ENCODE measurements around the gene LDB2. TPM values are rescaled to one million over a fixed set of nuclear protein-coding genes. Genes with fewer than 3 reads are reported as not detected.

LDB2 gene
- total RNA-seq, 2 experiments from 2014 or later = 0.14 TPM; not detected in 1

DNA sequence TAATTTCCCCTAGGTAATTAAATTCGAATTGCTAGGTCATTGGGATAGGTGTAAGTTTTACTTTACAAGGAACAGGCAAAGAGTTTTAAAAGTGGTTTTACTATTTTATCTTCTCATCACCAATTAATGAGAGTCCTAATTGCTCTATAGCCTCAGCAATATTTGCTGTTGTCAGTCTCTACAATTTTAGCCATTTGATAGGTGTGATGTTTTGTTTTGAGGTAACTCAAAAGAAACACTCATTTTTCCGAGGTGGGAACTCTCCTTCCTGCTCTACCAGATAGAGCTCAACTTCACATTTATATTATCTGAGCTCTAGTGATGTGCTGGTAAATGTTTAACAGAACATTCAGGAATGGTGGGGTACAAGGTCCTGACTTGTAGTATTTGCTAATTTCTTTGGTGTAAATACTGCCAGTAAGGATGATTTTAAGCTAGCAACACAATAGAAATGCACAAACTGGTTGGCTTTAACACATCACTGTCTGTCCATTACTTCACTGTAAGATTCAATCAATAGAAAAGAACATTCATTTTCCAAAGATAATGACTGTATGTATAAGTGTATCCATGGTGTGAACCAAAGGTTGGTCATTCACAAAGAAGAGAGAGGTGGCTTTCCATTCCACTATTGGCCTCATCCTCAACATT, 62.7 kb downstream of the LDB2 start:
- no peak for ATAC-seq
- no peak overlapping the region for H3K27ac Mint-ChIP-seq
- intact Hi-C loops (cut with DNase I, micrococcal nuclease) = no loop called here
- H3K9me3 Mint-ChIP-seq (ENCODE audit: low read depth) = no peaks in the 10 kb centered on the region
- no peaks in the 10 kb centered on the region for H3K4me1 Mint-ChIP-seq
- H3K27me3 Mint-ChIP-seq = peaks cover 7% of the 10 kb centered on the region
- H3K4me3 Mint-ChIP-seq = no peak overlapping the region
- DNase-seq = no peak
- no peaks in the 10 kb centered on the region for H3K36me3 Mint-ChIP-seq (ENCODE audit: low read depth)
- ChIA-PET POLR2A (no interaction called here), CTCF (no interaction called here)

DNA sequence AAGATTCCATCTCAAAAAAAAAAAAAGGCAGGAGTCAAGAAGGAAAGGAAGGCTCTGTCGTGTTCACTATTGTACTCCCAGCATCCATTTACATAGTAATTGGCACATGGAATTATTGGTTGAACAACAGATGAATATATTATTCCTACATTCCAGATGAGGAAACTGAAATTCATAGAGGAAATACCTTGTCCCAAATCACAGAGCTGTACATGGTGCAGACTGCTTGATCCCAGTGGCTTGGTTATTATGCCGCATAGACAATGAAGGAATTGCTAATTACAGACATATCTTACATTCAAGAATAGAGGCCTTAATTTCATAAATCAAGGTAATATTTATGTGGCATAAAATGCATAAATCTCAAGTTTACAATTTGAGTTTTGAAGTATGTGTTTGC, 63.6 kb downstream of the LDB2 start:
- DNase-seq (no peak), ATAC-seq (no peak)
- H3K36me3 Mint-ChIP-seq (ENCODE audit: low read depth) = no peaks in the 10 kb centered on the region
- H3K27me3 Mint-ChIP-seq = peaks cover 7% of the 10 kb centered on the region
- H3K4me1 Mint-ChIP-seq = no peaks in the 10 kb centered on the region
- H3K27ac Mint-ChIP-seq = no peak overlapping the region
- no peak overlapping the region for H3K4me3 Mint-ChIP-seq
- ChIA-PET POLR2A (no interaction called here), CTCF (no interaction called here)
- H3K9me3 Mint-ChIP-seq (ENCODE audit: low read depth) = no peaks in the 10 kb centered on the region
- intact Hi-C loops (cut with DNase I, micrococcal nuclease) = no loop called here

- CTCF ChIA-PET = no interaction called here
- DNase-seq (no peak), ATAC-seq (no peak)
- no peak overlapping the region for H3K4me3 Mint-ChIP-seq
- intact Hi-C loops (cut with DNase I, micrococcal nuclease) = no loop called here
- POLR2A ChIA-PET = no interaction called here
- peaks cover 7% of the 10 kb centered on the region for H3K27me3 Mint-ChIP-seq
- no peaks in the 10 kb centered on the region for H3K4me1 Mint-ChIP-seq
- no peaks in the 10 kb centered on the region for H3K9me3 Mint-ChIP-seq (ENCODE audit: low read depth)
- no peaks in the 10 kb centered on the region for H3K36me3 Mint-ChIP-seq (ENCODE audit: low read depth)
- no peak overlapping the region for H3K27ac Mint-ChIP-seq
Measured at GRCh38 chr4:16833722-16834121, 64.7 kb downstream of the LDB2 start.

DNA sequence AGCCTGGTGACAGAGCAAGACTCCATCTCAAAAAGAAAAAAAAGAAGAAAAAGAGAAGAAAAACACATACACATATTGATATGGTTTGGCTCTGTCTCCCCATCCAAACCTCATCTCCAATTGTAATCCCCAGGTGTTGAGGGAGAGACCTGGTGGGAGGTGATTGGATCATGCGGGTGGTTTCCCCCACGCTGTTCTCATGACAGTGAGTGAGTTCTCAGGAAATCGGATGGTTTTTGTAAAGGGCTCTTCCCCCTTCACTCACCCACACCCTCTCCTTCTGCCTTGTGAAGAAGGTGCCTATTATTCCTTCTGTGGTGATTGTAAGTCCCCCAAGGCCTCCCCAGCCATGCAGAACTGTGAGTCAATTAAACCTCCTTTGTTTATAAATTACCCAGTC, 68.4 kb downstream of the LDB2 start:
- POLR2A ChIA-PET = no interaction called here
- no peaks in the 10 kb centered on the region for H3K9me3 Mint-ChIP-seq (ENCODE audit: low read depth)

DNA sequence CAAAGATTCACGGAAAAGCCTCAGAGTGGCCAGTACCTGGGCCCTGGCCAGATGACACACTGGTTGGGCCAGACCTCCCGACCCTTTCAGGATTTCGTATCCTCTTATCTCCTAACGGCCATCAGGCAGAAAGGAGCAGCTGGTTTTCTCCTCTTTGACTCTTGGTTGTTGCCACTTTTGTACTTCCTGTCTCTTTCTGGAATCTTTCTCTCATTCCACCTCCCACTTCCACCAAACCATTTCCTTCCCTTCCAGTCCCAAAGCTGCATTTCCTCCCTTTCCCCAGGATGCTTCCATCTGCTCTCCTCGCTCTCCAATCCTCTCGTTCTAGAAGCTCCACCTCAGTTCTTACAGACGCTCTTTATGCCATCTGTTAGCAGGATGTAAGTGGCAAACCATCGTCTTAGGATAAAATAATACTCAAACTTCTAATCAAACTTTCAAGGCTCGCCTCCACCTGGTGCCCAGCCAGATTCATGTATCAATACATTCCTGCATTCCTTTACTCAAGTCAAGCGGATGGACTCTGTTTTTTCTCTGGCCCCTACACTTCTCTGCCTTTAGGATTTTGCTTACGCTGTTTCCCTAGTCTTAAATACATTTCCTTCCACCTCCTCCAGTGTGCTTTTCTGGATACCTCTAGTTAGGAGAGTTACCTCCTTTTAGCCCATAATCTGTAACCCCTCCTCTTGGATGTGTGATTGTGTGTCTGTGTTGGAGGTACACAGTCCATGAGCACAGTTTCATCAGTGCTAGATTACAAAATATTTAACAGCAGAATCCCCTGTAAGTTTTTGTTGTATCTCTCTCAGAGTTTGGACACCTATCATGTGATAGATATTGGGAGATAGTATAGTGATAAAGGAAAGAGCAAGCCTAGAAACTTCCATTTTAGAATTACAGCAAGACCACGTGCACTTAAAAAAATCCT, 70.4 kb downstream of the LDB2 start:
- POLR2A ChIA-PET = interaction anchor here (0.5 kb wide), 1 partner anchor 14 kb away, joined by 6 read pairs; no protein-coding TSS in a partner anchor
- no peak for DNase-seq
- H3K4me3 Mint-ChIP-seq = no peak overlapping the region

More for the DNA sequence above, 68.4 kb downstream of the LDB2 start:
- ATAC-seq = no peak
- CTCF ChIA-PET = no interaction called here
- H3K4me3 Mint-ChIP-seq = no peak overlapping the region
- no peaks in the 10 kb centered on the region for H3K4me1 Mint-ChIP-seq
- peaks cover 9% of the 10 kb centered on the region for H3K27me3 Mint-ChIP-seq
- no peak for DNase-seq
- H3K27ac Mint-ChIP-seq = no peak overlapping the region
- intact Hi-C loops (cut with DNase I, micrococcal nuclease) = no loop called here
- no peaks in the 10 kb centered on the region for H3K36me3 Mint-ChIP-seq (ENCODE audit: low read depth)

GRCh38 chr4:16827045-16827444, 71.4 kb downstream of the LDB2 start:
- ATAC-seq (no peak), DNase-seq (no peak)
- Mint-ChIP-seq H3K36me3 (ENCODE audit: low read depth) (no peaks in the 10 kb centered on the region), H3K27me3 (peaks cover 9% of the 10 kb centered on the region), H3K9me3 (ENCODE audit: low read depth) (no peaks in the 10 kb centered on the region), H3K4me3 (no peak overlapping the region), H3K4me1 (no peaks in the 10 kb centered on the region), H3K27ac (no peak overlapping the region)
- intact Hi-C loops (cut with DNase I, micrococcal nuclease) = no loop called here
- POLR2A ChIA-PET = interaction anchor here (0.5 to 0.6 kb wide), 2 partner anchors 15 to 1182 kb away, joined by 6 to 7 read pairs; no protein-coding TSS in a partner anchor
- CTCF ChIA-PET = interaction anchor here (0.8 kb wide), 1 partner anchor 400 kb away, joined by 4 read pairs; no protein-coding TSS in a partner anchor

More for the DNA sequence above, 70.4 kb downstream of the LDB2 start:
- no peak for ATAC-seq
- Mint-ChIP-seq H3K4me1 (no peaks in the 10 kb centered on the region), H3K27ac (no peak overlapping the region), H3K36me3 (ENCODE audit: low read depth) (no peaks in the 10 kb centered on the region), H3K9me3 (ENCODE audit: low read depth) (no peaks in the 10 kb centered on the region), H3K27me3 (peaks cover 9% of the 10 kb centered on the region)
- intact Hi-C loops (cut with DNase I, micrococcal nuclease) = no loop called here
- CTCF ChIA-PET = interaction anchor here (0.8 kb wide), 1 partner anchor 401 kb away, joined by 4 read pairs; no protein-coding TSS in a partner anchor

DNA sequence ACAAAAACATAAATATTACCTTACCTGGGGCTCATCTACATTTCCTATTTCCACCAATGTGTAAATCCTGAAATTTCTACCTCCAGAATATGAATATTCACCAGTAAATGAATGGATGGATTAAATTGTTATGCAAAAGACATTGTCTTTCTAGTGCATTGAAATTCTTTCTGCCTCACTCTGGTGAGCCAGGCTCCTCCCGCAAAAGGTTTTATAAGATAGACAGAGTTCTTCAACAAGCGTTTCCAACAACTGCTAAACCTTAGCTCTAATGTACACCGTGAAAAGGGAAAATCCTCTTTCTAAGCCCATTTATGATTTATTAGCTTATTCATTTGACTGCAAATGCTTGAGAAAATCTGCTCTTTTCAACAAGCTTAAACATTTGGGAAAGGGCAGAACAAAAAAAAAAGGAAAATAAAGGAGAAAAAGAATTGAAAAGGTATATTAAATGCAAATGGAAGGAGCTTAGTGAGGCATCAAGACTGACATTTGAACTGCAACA, 72.0 kb downstream of the LDB2 start:
- Mint-ChIP-seq H3K27ac (no peak overlapping the region), H3K36me3 (ENCODE audit: low read depth) (no peaks in the 10 kb centered on the region), H3K9me3 (ENCODE audit: low read depth) (no peaks in the 10 kb centered on the region), H3K4me3 (no peak overlapping the region), H3K27me3 (peaks cover 9% of the 10 kb centered on the region), H3K4me1 (no peaks in the 10 kb centered on the region)
- intact Hi-C loops (cut with DNase I, micrococcal nuclease) = no loop called here
- no peak for ATAC-seq
- ChIA-PET POLR2A (interaction anchor here (0.6 kb wide), 1 partner anchor 1183 kb away, joined by 7 read pairs; no protein-coding TSS in a partner anchor), CTCF (no interaction called here)
- DNase-seq = no peak

- H3K4me1 Mint-ChIP-seq = no peaks in the 10 kb centered on the region
- H3K27me3 Mint-ChIP-seq = peaks cover 6% of the 10 kb centered on the region
- ChIA-PET POLR2A (no interaction called here), CTCF (interaction anchor here (1.0 kb wide), 1 partner anchor 92 kb away, joined by 4 read pairs; no protein-coding TSS in a partner anchor)
- ATAC-seq = no peak
- no peaks in the 10 kb centered on the region for H3K36me3 Mint-ChIP-seq (ENCODE audit: low read depth)
- H3K9me3 Mint-ChIP-seq (ENCODE audit: low read depth) = no peaks in the 10 kb centered on the region
- intact Hi-C loops (cut with DNase I, micrococcal nuclease) = no loop called here
- no peak overlapping the region for H3K27ac Mint-ChIP-seq
- no peak for DNase-seq
- no peak overlapping the region for H3K4me3 Mint-ChIP-seq
Measured at GRCh38 chr4:16824278-16824806, 74.1 kb downstream of the LDB2 start.

DNA sequence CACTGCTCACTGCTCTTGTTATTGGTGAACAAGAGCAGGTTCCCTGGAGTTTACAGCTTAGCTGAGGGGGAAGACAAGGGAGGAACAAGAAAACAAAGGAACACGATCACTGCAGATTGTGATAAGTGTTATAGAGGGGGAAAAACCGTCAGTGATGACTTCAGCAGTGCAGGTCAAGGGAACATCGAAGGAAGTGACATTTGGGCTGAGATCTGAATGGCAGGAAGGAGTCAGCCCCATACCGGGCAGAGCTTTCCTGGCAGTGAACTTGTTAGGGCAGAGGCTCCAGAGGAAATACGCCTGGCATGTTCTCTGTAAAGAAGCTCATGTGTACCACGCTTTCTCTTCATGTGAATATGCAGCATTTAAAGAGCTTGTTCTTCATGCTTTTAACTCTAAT, 78.1 kb downstream of the LDB2 start:
- Mint-ChIP-seq H3K27me3 (peaks cover 5% of the 10 kb centered on the region), H3K9me3 (ENCODE audit: low read depth) (no peaks in the 10 kb centered on the region), H3K4me3 (no peak overlapping the region), H3K27ac (no peak overlapping the region), H3K36me3 (ENCODE audit: low read depth) (no peaks in the 10 kb centered on the region), H3K4me1 (no peaks in the 10 kb centered on the region)
- CTCF ChIA-PET = no interaction called here
- intact Hi-C loops (cut with DNase I, micrococcal nuclease) = no loop called here
- ATAC-seq (no peak), DNase-seq (no peak)
- POLR2A ChIA-PET = no interaction called here

DNA sequence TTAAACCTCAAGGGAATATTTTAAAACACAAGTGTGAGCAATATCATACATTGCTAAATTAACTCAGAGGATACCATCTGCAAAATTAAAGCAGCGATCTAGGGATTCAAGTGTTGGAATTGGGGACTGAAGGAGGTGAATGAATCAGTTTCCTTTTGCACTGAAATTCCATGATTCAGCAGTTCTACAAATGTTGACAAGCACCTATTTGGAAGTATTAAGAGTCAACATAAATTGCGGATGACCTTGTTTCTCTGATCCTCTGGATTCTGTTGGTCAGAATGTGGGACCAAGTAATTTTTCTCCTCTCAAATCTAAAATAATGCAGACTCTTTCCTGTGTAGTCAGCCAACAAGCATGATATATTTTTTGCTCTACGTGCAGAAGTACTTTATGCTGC, 78.8 kb downstream of the LDB2 start:
- no peaks in the 10 kb centered on the region for H3K9me3 Mint-ChIP-seq (ENCODE audit: low read depth)
- peaks cover 4% of the 10 kb centered on the region for H3K27me3 Mint-ChIP-seq
- intact Hi-C loops (cut with DNase I, micrococcal nuclease) = no loop called here
- H3K27ac Mint-ChIP-seq = no peak overlapping the region
- DNase-seq = no peak
- ChIA-PET POLR2A (no interaction called here), CTCF (no interaction called here)
- H3K4me1 Mint-ChIP-seq = no peaks in the 10 kb centered on the region
- H3K4me3 Mint-ChIP-seq = no peak overlapping the region
- no peak for ATAC-seq
- H3K36me3 Mint-ChIP-seq (ENCODE audit: low read depth) = no peaks in the 10 kb centered on the region

- no peak for ATAC-seq
- ChIA-PET POLR2A (no interaction called here), CTCF (interaction anchor here (0.6 kb wide), 1 partner anchor 115 kb away, joined by 3 read pairs; no protein-coding TSS in a partner anchor)
- Mint-ChIP-seq H3K4me1 (no peaks in the 10 kb centered on the region), H3K36me3 (ENCODE audit: low read depth) (no peaks in the 10 kb centered on the region), H3K27ac (no peak overlapping the region), H3K9me3 (ENCODE audit: low read depth) (no peaks in the 10 kb centered on the region), H3K27me3 (peaks cover 3% of the 10 kb centered on the region), H3K4me3 (no peak overlapping the region)
- intact Hi-C loops (cut with DNase I, micrococcal nuclease) = no loop called here
- no peak for DNase-seq
Measured at GRCh38 chr4:16818005-16818404, 80.4 kb downstream of the LDB2 start.

Measured in activated CD4-positive, alpha-beta T cell treated with anti-CD3 and anti-CD28 coated beads for 36 hours (primary cell).